Measurements from ENCODE around the gene SPDYE2.
"Not testable (repeated sequence)": the region's sequence is repeated elsewhere in the genome, so short reads cannot be mapped to it uniquely, and the experiment has no call there.

The SPDYE2 gene

GRCh38 chr7:102524803-102525202 lies 26.2 kb upstream of the SPDYE2 start:
- not testable (repeated sequence) for H3K4ac ChIP-seq (ENCODE audit: low read depth, low read length); H3K36me3 ChIP-seq (ENCODE audit: control insufficient read depth in 1 of 2, insufficient read depth in 2 of 2, low read length in 2 of 2); H3K4me1 ChIP-seq (ENCODE audit: control insufficient read depth in 1 of 2, insufficient read depth in 2 of 2, low read length in 2 of 2); H3K23ac ChIP-seq (ENCODE audit: low read length); H3K4me3 ChIP-seq (ENCODE audit: low read depth, low read length); H3K79me1 ChIP-seq (ENCODE audit: low read length); DNase-seq; H3K27ac ChIP-seq (ENCODE audit: low read depth, low read length); H3K79me2 ChIP-seq (ENCODE audit: control insufficient read depth, insufficient read depth, low read length, poor library complexity); H2BK120ac ChIP-seq (ENCODE audit: insufficient read depth, low read length, poor library complexity); H3K27me3 ChIP-seq (ENCODE audit: insufficient read depth, low read length); H2AFZ ChIP-seq (ENCODE audit: insufficient read depth, low read length, poor library complexity); H3K9ac ChIP-seq (ENCODE audit: low read length); H2BK12ac ChIP-seq (ENCODE audit: low read length); H2BK5ac ChIP-seq (ENCODE audit: low read depth, low read length, poor library complexity); H4K91ac ChIP-seq (ENCODE audit: low read depth, low read length); H3K14ac ChIP-seq (ENCODE audit: low read length); H3K4me2 ChIP-seq (ENCODE audit: low read length); H4K12ac ChIP-seq (ENCODE audit: low read depth, low read length); H3K9me3 ChIP-seq (ENCODE audit: insufficient read depth, low read depth, low read length); H3K18ac ChIP-seq (ENCODE audit: low read length); H2AK5ac ChIP-seq (ENCODE audit: low read length); H4K8ac ChIP-seq (ENCODE audit: low read depth, low read length)
- WGBS (ENCODE audit: extremely low coverage, insufficient coverage, insufficient read length), result no CpG with 5 or more reads among the region's 2 CpGs

DNA sequence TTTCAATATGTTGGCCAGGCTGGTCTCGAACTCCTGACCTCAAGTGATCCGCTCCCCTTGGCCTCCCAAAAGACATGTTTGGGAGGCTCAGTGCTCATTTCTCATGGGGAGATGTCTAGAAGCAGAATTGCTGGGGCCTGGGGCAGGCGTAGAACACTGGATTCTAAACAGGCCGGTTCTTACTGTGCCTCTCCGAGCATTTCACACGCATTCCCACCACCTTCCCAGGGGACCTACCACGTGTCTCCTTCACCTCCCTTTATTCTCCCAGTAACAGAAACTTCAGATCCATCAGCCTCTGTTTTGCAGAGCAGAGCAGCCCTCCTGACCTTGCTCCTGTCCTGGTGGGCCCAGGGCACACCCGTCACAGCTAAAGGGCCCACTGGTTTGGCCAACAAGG lies 23.8 kb upstream of the SPDYE2 start:
- H3K27me3 ChIP-seq (ENCODE audit: insufficient read depth, low read length); H3K79me2 ChIP-seq (ENCODE audit: control insufficient read depth, insufficient read depth, low read length, poor library complexity); H3K14ac ChIP-seq (ENCODE audit: low read length); H2AK5ac ChIP-seq (ENCODE audit: low read length); H3K4me1 ChIP-seq (ENCODE audit: control insufficient read depth in 1 of 2, insufficient read depth in 2 of 2, low read length in 2 of 2); H3K79me1 ChIP-seq (ENCODE audit: low read length); H3K27ac ChIP-seq (ENCODE audit: low read depth, low read length); H2BK120ac ChIP-seq (ENCODE audit: insufficient read depth, low read length, poor library complexity); H3K9me3 ChIP-seq (ENCODE audit: insufficient read depth, low read depth, low read length); H4K12ac ChIP-seq (ENCODE audit: low read depth, low read length); H2BK12ac ChIP-seq (ENCODE audit: low read length); H3K23ac ChIP-seq (ENCODE audit: low read length); H4K91ac ChIP-seq (ENCODE audit: low read depth, low read length); H3K4ac ChIP-seq (ENCODE audit: low read depth, low read length); H2AFZ ChIP-seq (ENCODE audit: insufficient read depth, low read length, poor library complexity); H3K4me3 ChIP-seq (ENCODE audit: low read depth, low read length); H3K36me3 ChIP-seq (ENCODE audit: control insufficient read depth in 1 of 2, insufficient read depth in 2 of 2, low read length in 2 of 2); H3K18ac ChIP-seq (ENCODE audit: low read length); H4K8ac ChIP-seq (ENCODE audit: low read depth, low read length); H2BK5ac ChIP-seq (ENCODE audit: low read depth, low read length, poor library complexity); H3K9ac ChIP-seq (ENCODE audit: low read length); H3K4me2 ChIP-seq (ENCODE audit: low read length); DNase-seq: not testable (repeated sequence)
- WGBS (ENCODE audit: extremely low coverage, insufficient coverage, insufficient read length), result no CpG with 5 or more reads among the region's 8 CpGs

DNA sequence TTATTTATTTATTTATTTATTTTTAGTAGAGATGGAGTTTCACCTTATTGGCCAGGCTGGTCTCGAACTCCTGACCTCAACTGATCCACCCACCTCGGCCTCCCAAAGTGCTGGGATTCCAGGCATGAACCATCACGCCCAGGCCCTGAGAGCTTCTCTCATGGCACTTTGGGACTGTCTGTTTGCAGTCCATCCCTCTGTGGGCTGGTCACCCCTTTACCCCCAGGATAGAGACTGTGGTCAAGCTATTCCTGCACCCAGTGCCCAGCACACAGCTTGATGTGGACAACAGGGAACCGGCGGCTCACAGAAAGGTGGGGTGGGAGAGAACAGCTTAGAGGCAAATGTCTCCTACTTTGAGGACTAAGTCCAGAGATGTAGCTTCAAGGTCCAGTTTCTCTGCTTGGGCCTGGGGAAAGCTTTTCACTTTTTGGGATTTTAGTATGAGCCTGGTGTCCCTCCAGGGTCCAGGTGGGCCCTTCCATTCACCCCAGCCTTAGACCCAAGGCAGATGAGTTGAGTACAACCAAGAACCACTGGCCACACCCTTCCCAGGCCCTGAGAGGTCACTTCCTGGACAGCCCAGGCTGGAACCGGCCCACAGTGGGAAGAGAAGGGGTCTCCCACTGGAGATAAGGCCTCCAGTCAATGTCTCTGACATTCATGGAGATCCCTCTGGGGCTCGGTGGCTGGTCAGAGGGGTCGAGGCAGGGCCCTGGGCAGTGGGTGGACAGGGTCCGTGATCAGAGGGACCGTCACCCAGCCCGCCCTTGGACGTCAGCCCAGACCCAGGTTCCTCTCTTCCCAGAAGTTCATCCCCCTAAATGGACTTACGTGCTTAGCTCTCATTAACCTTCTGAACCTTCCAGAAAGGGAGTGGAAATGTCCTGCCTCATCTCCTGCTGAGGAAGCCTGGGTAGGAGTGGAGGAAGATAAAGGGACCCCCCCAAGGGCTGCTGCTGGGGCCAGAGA lies 22.9 kb upstream of the SPDYE2 start:
- H2BK120ac ChIP-seq (ENCODE audit: insufficient read depth, low read length, poor library complexity); H3K4me3 ChIP-seq (ENCODE audit: low read depth, low read length); H3K9me3 ChIP-seq (ENCODE audit: insufficient read depth, low read depth, low read length); H3K4me1 ChIP-seq (ENCODE audit: control insufficient read depth in 1 of 2, insufficient read depth in 2 of 2, low read length in 2 of 2); H2BK12ac ChIP-seq (ENCODE audit: low read length); H3K4me2 ChIP-seq (ENCODE audit: low read length); H4K91ac ChIP-seq (ENCODE audit: low read depth, low read length); H3K27me3 ChIP-seq (ENCODE audit: insufficient read depth, low read length); H3K14ac ChIP-seq (ENCODE audit: low read length); H3K18ac ChIP-seq (ENCODE audit: low read length); H3K23ac ChIP-seq (ENCODE audit: low read length); H4K8ac ChIP-seq (ENCODE audit: low read depth, low read length); H2AK5ac ChIP-seq (ENCODE audit: low read length); H3K4ac ChIP-seq (ENCODE audit: low read depth, low read length); DNase-seq; H2AFZ ChIP-seq (ENCODE audit: insufficient read depth, low read length, poor library complexity); H3K36me3 ChIP-seq (ENCODE audit: control insufficient read depth in 1 of 2, insufficient read depth in 2 of 2, low read length in 2 of 2); H3K79me1 ChIP-seq (ENCODE audit: low read length); H3K9ac ChIP-seq (ENCODE audit: low read length); H3K79me2 ChIP-seq (ENCODE audit: control insufficient read depth, insufficient read depth, low read length, poor library complexity); H4K12ac ChIP-seq (ENCODE audit: low read depth, low read length); H2BK5ac ChIP-seq (ENCODE audit: low read depth, low read length, poor library complexity); H3K27ac ChIP-seq (ENCODE audit: low read depth, low read length): not testable (repeated sequence)
- WGBS (ENCODE audit: extremely low coverage, insufficient coverage, insufficient read length), result no CpG with 5 or more reads among the region's 13 CpGs

DNA sequence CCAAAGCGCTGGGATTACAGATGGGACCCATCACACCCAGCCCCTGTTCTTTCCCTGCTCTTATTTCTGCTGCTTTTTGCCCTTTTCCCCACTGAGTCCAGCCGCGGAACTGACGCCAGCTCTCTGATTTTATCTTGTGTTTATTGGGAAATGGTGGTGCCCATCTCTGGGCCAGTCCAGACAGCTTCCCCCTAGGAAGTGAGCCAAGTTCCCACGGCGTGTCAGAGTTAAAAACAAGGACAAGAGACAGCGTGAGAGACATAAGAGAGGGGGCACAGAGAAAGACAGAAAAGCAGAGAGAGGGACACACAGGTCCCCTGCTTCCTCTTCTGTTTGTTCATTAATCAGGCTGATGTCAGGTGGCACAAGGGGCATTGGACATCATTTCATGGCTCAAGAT lies 19.4 kb upstream of the SPDYE2 start:
- WGBS (ENCODE audit: extremely low coverage, insufficient coverage, insufficient read length), result no CpG with 5 or more reads among the region's 7 CpGs
- not testable (repeated sequence) for H3K4me1 ChIP-seq (ENCODE audit: control insufficient read depth in 1 of 2, insufficient read depth in 2 of 2, low read length in 2 of 2); H3K36me3 ChIP-seq (ENCODE audit: control insufficient read depth in 1 of 2, insufficient read depth in 2 of 2, low read length in 2 of 2); H2AK5ac ChIP-seq (ENCODE audit: low read length); H4K91ac ChIP-seq (ENCODE audit: low read depth, low read length); H3K27me3 ChIP-seq (ENCODE audit: insufficient read depth, low read length); H3K23ac ChIP-seq (ENCODE audit: low read length); H3K9me3 ChIP-seq (ENCODE audit: insufficient read depth, low read depth, low read length); H3K79me2 ChIP-seq (ENCODE audit: control insufficient read depth, insufficient read depth, low read length, poor library complexity); H2BK120ac ChIP-seq (ENCODE audit: insufficient read depth, low read length, poor library complexity); H3K9ac ChIP-seq (ENCODE audit: low read length); H4K12ac ChIP-seq (ENCODE audit: low read depth, low read length); H4K8ac ChIP-seq (ENCODE audit: low read depth, low read length); H3K4me3 ChIP-seq (ENCODE audit: low read depth, low read length); H3K14ac ChIP-seq (ENCODE audit: low read length); DNase-seq; H3K18ac ChIP-seq (ENCODE audit: low read length); H3K4me2 ChIP-seq (ENCODE audit: low read length); H2AFZ ChIP-seq (ENCODE audit: insufficient read depth, low read length, poor library complexity); H2BK5ac ChIP-seq (ENCODE audit: low read depth, low read length, poor library complexity); H3K79me1 ChIP-seq (ENCODE audit: low read length); H2BK12ac ChIP-seq (ENCODE audit: low read length); H3K4ac ChIP-seq (ENCODE audit: low read depth, low read length); H3K27ac ChIP-seq (ENCODE audit: low read depth, low read length)

Data from trophoblast cell (in vitro differentiated cells and primary cell).